Tibial artery (tissue), 4 donors: Measurements from ENCODE around the gene STON2.

Experiments
- DNase-seq, 2 donors: peaks; one replicate each; pipeline ENCODE4 v3.0.0-alpha.2; 2019
- H3K27ac ChIP-seq, 2 donors: fragments of 200-600 bp; sonication (generic) in 1 of 2; 1 replicate in 1 of 2; 2 replicates in 1 of 2; pipeline ENCODE4 v1.5.1; 2018 to 2019; ENCODE audit warnings: mild to moderate bottlenecking in 1 of 2
- H3K27me3 ChIP-seq, 2 donors: fragments of 200-600 bp; sonication (generic) in 1 of 2; one replicate each; pipeline versions ENCODE4 v1.5.1 to v1.6.0; 2016 to 2019
- H3K36me3 ChIP-seq, 3 donors: fragments of 200-600 bp; sonication (generic) in 2 of 3; one replicate each; pipeline ENCODE4 v1.5.1; 2016 to 2019; ENCODE audit warnings: mild to moderate bottlenecking in 2 of 3
- H3K4me1 ChIP-seq, 4 donors: fragments of 200-600 bp; sonication (generic) in 2 of 4; 1 replicate in 3 of 4; 2 replicates in 1 of 4; pipeline ENCODE4 v1.5.1; 2016 to 2019
- H3K4me3 ChIP-seq, 2 donors: fragments of 200-600 bp; sonication (generic) in 1 of 2; 1 replicate in 1 of 2; 2 replicates in 1 of 2; pipeline ENCODE4 v1.5.1; 2018 to 2019; ENCODE audit warnings: mild to moderate bottlenecking in 2 of 2
- H3K9me3 ChIP-seq, 3 donors: fragments of 200-600 bp; sonication (generic) in 1 of 3; one replicate each; pipeline ENCODE4 v1.5.1; 2016 to 2019
- CTCF ChIP-seq, 2 experiments: fragments of 200-600 bp in 1 of 2; fragments of 450-650 bp in 1 of 2; IDR thresholded peaks; one replicate each; pipeline ENCODE4 v1.5.1; 2017 to 2019; ENCODE audit warnings: antibody characterized with exemption in 2 of 2, mild to moderate bottlenecking in 1 of 2, moderate library complexity in 1 of 2
- intact Hi-C: fragments of 100-400 bp; cut with DNase I; formaldehyde crosslinking; loops from one replicate; pipeline ENCODE4 v1.15.0; 2023; ENCODE audit warnings: low total_unique reads

STON2 gene

GRCh38 chr14:81272317-81272716 is 127.8 kb downstream of the STON2 start:
- intact Hi-C loops = no loop called here
- Histone ChIP-seq H3K27ac (no peak overlapping the region), H3K9me3 (no peaks in the 10 kb centered on the region), H3K4me3 (no peak overlapping the region), H3K27me3 (peaks cover 0 to 8% of the 10 kb centered on the region in 2 donors), H3K36me3 (no peaks in the 10 kb centered on the region), H3K4me1 (peaks cover 0 to 8% (median 2%) of the 10 kb centered on the region in 4 donors)
- DNase-seq = no peak
- TF ChIP-seq CTCF (IDR thresholded peaks at IDR 0.05) = no peak

GRCh38 chr14:81269979-81270375 is 130.1 kb downstream of the STON2 start:
- Histone ChIP-seq H3K9me3 (no peaks in the 10 kb centered on the region), H3K27ac (no peak overlapping the region), H3K4me3 (no peak overlapping the region), H3K36me3 (no peaks in the 10 kb centered on the region), H3K27me3 (peaks cover 0 to 5% of the 10 kb centered on the region in 2 donors), H3K4me1 (peaks cover 0 to 8% (median 2%) of the 10 kb centered on the region in 4 donors)
- intact Hi-C loops = loop anchor here (5.0 kb wide), 1 partner anchor 197 kb away; no protein-coding TSS in a partner anchor
- no peak for TF ChIP-seq CTCF (IDR thresholded peaks at IDR 0.05)
- DNase-seq = no peak

- no peaks in the 10 kb centered on the region for H3K9me3 ChIP-seq
- TF ChIP-seq CTCF (IDR thresholded peaks at IDR 0.05) = peak; percentile 61 to 71
- H3K36me3 ChIP-seq = no peaks in the 10 kb centered on the region
- H3K27me3 ChIP-seq = peaks cover 0 to 5% of the 10 kb centered on the region in 2 donors
- H3K27ac ChIP-seq = no peak overlapping the region
- no peak overlapping the region for H3K4me3 ChIP-seq
- intact Hi-C loops = loop anchor here (5.0 kb wide), 1 partner anchor 198 kb away; no protein-coding TSS in a partner anchor
- H3K4me1 ChIP-seq = peaks cover 0 to 8% (median 2%) of the 10 kb centered on the region in 4 donors
- DNase-seq = no peak
Measured at GRCh38 chr14:81269100-81269978, 130.8 kb downstream of the STON2 start.

- H3K4me3 ChIP-seq = no peak overlapping the region
- intact Hi-C loops = loop anchor here (5.0 kb wide), 1 partner anchor 199 kb away; no protein-coding TSS in a partner anchor
- peaks cover 0 to 5% of the 10 kb centered on the region in 2 donors for H3K27me3 ChIP-seq
- H3K36me3 ChIP-seq = no peaks in the 10 kb centered on the region
- no peak for DNase-seq
- TF ChIP-seq CTCF (IDR thresholded peaks at IDR 0.05) = no peak
- H3K27ac ChIP-seq = no peak overlapping the region
- peaks cover 0 to 8% (median 2%) of the 10 kb centered on the region in 4 donors for H3K4me1 ChIP-seq
- no peaks in the 10 kb centered on the region for H3K9me3 ChIP-seq
Measured at GRCh38 chr14:81268016-81268416, 132.1 kb downstream of the STON2 start.

- Histone ChIP-seq H3K4me3 (no peak overlapping the region), H3K27me3 (peaks cover 0 to 5% of the 10 kb centered on the region in 2 donors), H3K9me3 (no peaks in the 10 kb centered on the region), H3K27ac (no peak overlapping the region), H3K4me1 (peaks cover 0 to 8% (median 2%) of the 10 kb centered on the region in 4 donors), H3K36me3 (no peaks in the 10 kb centered on the region)
- intact Hi-C loops = loop anchor here (5.0 kb wide), 1 partner anchor 202 kb away; no protein-coding TSS in a partner anchor
- no peak for TF ChIP-seq CTCF (IDR thresholded peaks at IDR 0.05)
- no peak for DNase-seq
Measured at GRCh38 chr14:81265636-81266169, 134.4 kb downstream of the STON2 start.
